ENCODE measurements around the gene DOCK2.
"Not testable (repeated sequence)": the region's sequence is repeated elsewhere in the genome, so short reads cannot be mapped to it uniquely, and the experiment has no call there.

DOCK2 gene

DNA sequence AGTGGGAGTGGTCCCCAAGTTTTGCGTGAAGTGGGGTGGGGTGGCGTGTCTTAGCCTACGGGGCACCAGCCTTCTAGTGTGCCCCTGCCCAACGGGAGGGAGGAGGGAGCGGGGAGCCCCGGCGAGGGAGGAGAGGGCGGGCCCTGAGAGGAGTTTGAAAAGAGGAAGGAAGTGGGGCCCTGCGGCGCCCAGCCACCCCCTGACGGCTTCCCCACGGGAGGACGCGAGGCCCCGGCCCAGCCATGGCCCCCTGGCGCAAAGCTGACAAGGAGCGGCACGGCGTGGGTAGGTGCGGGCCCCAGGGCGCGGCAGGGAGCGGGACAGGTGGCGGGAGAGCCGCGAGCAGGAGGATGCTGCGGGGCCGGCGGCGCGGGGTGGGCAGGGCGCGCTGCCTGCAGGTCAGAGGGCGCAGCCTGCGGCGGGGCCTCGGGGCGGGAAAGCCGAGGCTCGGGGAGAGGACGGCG, at the start of gene DOCK2:
Gene DOCK2 (plus strand): TSS at position 191 of the 464 bp plus-strand sequence. CDS start 52 bp downstream, at position 243.
- no peak for DNase-seq

DNA sequence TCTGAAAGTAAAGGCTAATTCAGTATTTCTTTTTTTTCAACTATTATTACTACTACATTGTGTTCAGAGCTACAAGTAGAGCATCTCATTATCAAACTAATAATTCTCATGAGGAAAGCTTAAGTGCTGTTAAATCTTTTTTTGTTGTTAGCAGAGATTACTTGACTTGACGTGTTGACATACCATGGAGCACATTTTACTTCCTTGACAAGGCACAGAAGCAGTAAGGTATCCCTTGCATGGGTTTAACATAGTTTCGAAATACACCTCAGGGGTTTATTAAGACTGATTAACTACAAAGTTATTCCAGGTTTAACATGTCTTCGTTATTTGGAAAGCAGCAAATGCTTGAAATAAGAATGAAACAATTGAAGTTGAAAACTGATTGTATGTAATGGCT, 46.5 kb upstream of the DOCK2 start:
- DNase-seq, result no peak

DNA sequence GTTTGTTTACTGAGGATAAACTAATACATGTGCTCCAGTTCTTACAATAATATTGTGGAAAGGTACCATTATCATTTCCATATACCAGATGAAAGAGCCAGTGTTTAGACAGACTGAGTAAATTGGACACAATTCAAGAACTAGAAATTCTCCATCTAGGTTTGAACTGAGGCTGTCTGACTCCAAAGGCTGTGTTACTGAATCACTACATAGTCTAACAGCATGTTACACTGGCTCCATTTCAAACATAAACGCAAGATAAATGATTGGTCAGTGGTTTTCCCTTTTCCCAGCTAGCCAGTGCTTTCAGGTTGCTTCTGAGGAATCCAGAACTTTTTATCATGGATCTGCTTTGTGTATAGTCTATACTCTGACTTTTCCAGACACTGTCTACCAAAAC, 45.4 kb upstream of the DOCK2 start:
- DNase-seq, result no peak

DNA sequence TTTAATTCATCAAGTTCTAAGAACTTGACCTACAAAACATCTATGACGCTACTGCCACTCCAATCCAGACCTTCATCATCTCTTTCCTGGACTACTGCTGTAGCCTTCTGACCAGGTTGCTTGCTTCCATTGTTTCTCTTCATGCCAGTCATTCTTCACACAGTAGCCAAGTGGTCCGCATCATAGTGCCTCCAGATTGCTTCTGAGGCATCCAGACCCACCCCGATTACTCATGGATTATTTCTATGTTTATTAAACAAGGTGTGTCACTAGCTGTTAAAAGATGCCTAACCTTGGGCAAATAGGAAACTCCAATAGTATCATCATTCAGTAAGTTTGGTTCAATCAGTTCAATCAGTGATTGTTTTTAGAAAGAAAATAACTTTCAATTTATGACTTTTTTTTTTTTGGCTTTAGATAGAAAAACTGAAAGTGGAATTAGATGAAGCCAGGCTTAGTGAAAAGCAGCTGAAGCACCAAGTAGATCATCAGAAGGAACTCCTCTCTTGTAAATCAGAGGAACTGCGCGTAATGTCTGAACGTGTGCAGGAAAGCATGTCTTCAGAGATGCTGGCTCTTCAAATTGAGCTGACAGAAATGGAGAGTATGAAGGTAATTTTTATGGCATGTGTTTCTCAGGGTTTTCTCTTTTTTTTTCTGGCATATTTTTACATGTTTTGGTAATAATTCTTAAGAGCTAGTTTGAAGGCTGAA, 44.0 kb upstream of the DOCK2 start:
- no peak for DNase-seq

DNA sequence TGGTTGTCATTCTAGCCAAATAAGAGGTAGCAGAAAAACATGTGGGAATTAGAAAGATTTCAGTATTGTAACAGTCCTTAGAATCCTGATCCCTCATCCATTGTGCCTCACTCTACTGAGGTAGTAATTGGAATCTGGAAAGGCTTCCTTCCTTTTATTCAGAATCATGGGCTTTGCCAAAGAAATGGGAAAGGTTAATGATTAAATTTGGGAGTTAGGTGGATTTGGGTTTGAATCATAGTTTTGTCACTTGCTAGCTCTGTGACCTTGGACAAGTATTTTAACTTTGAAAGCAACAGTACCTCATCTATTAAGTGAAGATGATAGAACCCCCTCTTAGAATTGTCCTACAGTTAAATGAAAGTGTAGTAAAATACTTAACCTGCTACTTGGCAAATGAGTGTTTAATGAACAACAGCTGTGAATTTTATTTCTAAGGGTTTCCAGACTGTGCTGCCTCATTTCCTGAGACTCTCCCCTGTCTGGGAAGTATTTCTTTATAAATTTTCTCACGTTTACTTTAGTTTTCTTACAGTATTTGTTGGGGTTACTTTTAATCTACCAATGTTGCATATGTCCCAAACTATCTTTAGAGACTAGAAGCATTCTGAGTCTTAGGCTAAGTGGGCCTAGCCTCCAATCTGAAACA, 41.8 kb upstream of the DOCK2 start:
- no peak for DNase-seq

DNA sequence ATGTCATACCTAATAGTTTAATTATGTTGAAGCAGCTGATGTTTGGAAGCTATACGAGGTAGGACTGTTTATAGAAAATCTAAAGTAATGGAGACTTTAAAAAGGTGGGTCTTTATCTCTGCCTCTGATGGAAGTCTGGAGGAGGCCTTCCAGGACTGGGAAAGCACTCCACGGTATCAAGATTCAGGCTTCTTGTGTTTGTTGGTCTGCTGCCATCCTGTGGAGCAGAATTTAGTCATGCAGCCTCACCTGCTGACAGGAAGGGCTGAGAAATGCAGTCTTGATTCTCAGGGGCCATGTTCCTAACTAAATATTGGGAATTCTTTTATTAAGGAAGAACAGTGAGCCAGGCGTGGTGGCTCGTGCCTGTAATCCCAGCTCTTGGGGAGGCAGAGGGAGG, 37.6 kb upstream of the DOCK2 start:
- no peak for DNase-seq

DNA sequence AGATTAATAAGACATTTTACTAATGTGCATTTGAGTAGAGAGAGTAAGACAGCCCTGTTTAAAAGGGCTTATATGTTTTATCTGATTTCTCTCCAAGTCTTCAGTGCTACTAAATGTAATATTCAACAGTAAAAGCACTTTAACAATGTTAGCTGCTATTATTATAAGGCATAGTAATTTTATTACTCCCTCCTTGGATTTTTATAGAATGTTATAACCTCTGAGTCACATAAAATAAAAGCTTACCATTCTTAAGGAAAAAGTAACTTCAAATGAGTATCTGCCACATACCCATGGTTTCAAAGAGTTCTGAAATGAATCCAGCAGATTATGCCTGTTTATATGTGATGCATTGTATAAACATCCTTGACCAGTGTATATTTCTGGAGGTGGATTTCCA, 34.5 kb upstream of the DOCK2 start:
- no peak for DNase-seq

DNA sequence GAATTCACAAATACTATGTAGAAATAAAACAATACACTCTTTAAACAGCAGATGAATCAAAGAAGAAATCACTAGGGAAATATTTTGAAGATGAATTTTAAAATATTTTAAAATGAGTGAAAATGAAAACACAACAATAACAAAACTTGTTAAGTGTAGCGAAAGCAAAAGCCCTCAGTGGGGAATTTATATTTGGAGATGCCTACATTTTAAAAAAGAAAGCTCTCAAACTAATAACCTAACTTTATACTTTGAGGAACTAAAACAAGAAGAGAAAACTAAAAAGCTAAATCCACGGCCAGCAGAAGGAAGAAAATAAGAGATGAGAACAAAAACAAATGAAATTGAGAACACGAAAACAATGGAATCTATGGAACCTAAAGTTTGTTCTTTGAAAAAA, 30.8 kb upstream of the DOCK2 start:
- DNase-seq, result no peak

DNA sequence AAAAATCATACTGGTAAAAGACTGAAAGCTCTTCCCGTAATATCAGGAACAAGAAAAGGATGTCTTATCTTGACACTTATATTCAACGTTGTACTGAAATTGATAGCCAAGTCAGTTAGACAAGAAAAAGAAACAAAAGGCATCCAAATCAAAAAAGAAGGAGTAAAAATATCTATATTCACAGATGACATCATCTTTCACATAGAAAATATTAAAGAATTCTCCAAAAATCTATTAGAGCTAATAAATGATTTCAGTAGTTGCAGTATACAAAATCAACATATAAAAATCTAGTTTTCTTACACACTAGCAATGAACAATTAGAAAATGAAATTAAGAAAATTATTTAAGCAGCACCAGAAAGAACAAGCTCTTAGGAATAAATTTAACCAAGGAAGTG, 29.2 kb upstream of the DOCK2 start:
- DNase-seq, result no peak

DNA sequence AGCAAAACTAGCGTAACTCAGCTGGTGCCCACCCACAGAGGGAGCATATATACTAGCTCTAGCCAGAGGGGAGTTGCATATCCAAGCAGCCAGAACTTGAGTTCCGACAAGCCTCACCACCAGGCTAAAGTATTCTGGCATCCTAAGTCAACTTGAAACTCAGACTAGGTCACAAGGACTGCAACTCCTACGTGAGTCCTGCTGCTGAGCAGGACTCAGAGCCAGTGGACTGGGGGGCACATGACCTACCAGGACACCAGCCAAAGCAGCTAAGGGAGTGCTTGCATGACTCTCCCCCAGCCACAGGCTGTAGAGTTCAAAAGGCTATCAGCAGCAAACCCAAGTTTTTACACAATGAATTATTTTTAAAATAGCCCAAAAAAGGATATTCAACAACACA, 27.4 kb upstream of the DOCK2 start:
- DNase-seq, result no peak

DNA sequence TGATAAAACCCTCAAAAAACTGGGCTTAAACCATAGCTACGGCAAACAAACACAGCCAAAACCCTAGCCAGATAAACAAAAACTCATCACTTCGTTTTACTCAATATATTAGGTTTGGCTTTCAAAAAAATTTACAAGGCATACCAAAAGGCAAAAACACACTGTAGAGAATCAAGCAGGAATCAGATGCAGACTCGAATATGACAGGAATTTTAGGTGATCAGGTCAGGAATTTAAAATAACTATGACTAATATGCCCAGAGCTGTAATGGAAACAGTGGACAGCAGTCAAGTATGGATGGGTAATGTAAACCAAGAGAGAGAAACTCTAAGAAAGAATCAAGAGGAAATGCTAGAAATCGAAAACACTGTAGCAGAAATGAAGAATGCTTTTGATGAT, 26.5 kb upstream of the DOCK2 start:
- no peak for DNase-seq

DNA sequence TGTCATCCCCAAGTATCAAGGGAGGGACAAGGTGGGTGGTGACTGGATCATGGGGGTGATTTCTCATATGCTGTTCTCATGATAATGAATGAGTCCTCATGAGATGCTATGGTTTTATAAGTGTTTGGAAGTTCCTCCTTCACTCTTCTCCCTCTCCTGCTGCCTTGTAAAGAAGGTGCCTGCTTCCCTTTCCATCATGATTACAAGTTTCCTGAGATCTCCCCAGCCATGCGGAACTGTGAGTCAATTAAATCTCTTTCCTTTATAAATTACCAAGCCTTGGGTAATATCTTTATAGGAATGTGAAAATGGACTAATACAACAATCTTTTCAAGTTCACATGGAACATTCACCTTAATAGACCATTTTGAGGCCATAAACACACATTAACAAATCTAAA, 21.5 kb upstream of the DOCK2 start:
- no peak for DNase-seq

DNA sequence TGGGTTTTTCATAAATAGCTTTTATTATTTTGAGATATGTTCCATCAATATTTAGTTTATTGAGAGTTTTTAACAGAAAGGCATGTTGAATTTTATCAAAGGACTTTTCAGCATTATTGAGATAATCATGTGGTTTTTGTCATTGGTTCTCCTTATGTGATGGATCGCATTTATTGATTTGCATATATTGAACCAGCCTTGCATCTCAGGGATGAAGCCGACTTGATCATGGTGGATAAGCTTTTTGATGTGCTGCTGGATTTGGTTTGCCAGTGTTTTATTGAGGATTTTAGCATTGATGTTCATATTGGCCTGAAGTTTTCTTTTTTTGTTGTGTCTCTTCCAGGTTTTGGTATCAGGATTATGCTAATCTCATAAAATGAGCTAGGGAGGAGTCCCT, 12.8 kb upstream of the DOCK2 start:
- not testable (repeated sequence) for DNase-seq

DNA sequence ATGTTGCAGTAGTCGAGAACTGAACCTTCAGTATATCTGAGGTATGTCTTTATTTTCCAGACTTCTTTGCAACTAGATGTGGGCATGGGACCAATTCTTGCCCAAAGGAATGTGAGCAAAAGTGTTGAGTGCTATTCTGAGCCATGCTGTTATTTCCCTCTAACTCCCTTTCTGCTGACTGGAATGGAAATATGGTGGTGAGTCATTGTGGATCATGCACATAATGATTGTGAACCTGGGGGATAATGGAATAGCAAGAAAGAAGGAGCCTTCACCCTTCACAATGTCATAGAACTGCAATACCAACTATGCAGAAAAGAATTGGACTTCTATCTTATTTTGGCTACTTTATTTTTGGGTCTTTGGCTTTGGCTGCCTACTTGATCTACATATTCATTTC, 10.3 kb upstream of the DOCK2 start:
- DNase-seq, result no peak

DNA sequence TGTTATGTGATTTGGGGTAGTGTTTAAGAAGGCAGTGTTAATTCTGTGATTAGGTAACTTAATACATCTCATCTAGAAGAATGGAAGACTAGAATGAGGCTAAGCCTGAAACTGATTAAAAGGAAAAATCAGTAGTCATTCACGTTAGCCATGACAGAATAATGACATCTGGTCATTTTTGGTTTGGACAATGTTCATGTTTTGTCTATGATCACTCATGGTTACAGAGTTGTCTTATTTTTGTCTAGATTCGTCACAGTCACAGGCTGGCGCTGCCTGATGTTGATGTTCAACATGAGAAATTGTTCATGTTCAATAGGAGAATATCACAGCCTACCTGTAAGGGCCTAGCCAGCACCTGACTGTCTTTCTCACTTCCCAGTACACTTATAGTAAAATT, 9.5 kb upstream of the DOCK2 start:
- no peak for DNase-seq

DNA sequence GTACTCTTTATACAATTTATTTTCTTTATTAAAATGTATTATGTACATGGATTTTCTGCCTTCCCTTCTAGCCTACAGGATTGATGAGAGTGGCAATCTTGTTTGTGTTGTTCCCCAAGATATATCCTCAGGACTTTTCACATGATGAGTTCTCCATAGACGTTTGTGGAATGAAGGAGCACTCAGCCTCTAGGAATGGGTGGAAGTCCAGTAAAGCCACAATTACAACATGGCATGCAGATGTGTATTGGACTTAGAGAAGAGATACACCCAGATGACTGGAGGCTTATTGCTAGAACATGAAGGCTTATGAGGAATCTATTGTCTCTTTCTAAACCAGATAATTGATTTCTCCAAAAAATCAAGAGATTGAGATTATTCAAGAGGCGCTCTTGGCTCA, 8.2 kb upstream of the DOCK2 start:
- DNase-seq, result no peak

DNA sequence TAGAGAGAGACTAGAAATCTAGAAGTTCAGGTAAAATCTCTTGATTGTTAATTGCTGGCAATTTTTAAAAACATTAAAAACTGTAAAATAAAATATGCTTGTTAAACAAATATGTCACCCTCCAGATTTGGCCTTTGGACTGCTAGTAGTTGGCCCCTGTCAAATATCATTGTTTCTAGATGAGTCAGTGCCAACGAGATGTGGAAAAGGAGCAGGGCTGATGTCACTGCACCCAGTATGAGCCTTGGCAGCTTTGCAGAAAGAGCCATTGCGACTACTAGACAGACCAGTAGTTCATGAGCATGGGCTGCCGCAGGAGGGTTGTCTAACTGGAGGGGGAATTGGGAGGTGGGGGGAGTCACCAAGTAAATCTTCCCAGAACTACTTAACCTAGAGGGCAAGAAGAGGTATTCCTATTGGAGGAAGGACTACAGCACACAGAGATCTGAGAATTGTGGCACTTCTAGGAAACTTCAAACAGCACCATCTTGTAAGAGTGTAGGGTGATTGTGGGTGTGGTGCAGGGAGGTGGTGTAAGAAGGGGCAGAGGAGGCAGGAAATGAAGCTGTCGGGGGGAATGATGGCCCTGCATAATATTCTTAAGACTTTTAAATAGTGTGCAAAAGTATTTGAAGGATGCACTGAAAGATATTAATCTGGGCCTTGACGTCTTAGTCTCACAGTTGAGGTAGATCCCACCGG, 7.1 kb upstream of the DOCK2 start:
- no peak for DNase-seq

DNA sequence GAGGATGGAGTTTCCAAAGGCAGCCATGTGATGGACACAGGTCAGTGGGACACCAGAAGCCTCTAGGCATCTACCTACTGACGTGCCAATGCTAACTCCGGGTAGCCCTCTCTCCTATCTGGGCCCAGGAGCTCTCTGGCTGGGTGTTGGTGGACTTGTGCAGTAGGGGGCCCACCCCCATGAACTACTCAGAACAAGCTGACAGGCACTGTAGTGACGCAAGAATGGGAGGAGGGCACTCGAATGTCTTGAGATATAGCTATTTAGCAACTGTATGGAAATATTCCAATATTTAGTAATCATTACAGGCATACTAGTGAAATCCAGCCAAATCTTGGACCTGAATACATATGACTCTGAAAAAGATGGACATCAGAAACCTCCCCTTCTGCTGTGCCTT, 5.7 kb upstream of the DOCK2 start:
- no peak for DNase-seq

DNA sequence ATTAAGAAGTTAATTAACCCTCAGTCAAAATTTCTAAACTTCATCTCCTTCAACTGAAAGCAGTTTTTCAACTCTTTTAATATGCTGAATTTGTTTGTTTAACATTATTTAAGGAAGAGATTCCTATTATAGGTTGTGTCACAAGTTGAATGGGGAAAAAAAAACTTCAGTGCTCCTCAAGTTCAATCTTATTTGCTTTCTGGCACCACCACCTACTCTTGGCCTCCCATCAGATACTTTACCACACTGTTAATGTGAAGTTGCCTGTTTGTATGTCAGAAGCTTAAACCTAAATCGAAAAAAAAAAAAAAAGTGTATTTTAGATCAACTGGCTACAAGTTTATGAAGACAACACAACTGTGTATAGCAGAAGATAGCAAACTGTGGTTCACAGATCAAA, 4.1 kb upstream of the DOCK2 start:
- no peak for DNase-seq

DNA sequence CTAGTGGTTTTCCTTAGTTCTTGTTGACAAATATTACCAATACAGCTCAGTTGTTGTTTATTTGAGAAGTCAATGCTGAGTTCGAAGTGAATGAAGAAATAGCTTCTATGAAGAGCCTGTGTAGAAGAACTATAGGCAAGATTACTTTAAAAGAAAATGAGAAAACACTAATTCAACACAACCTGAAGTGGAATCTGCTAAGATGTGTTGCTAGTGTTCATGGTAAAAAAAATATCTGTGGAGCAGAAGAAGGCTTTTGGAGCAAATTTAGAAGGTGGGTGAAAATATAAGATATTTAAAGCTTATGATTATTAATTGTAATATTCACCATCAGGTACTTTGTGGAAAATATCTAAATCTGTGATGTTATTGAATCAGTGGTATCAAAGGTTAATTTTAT, 2.5 kb upstream of the DOCK2 start:
- DNase-seq, result no peak

DNA sequence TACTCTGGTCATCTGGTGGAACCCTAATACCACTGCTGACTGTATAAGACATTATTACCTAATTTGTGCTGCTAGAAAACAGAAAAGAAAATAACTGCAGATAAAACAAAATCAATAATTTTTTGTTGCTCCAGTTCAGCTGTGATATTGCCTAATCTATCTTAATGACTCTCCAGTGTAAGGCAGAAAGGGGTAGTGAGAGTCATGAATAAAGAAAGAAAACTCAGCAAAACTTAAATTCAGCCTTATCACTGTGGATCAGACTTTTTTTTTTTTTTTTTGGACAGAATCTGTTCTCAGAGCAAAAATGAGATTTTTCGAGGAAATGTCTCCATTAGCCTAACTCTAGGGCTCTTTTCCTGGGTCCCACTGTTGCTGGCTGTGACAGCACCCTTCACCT, 1.1 kb upstream of the DOCK2 start:
- no peak for DNase-seq

DNA sequence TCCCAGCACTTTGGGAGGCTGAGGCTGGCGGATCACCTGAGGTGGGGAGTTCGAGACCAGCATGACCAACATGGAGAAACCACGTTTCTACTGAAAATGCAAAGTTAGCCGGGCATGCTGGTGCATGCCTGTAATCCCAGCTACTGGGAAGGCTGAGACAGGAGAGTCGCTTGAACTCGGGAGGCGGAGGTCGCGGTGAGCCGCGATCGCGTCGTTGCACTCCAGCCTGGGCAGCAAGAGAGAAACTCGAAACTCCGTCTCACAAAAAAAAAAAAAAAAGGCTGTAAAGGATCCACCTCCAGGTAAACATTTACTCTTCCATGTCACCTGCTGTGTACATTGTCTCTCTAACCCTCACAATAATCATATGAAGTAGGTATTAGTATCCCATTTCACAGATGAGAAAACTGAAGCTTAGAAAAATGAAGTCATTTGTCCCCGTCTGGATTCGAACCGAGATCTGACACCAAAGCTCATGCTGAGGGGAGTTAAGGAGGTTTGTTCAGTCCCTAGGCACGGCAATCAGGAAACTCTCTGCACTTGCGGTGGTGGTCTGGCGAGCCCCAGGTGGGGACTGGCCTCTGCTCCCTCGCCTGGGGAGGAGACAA, 494 bp upstream of the DOCK2 start:
- DNase-seq, result no peak

DNA sequence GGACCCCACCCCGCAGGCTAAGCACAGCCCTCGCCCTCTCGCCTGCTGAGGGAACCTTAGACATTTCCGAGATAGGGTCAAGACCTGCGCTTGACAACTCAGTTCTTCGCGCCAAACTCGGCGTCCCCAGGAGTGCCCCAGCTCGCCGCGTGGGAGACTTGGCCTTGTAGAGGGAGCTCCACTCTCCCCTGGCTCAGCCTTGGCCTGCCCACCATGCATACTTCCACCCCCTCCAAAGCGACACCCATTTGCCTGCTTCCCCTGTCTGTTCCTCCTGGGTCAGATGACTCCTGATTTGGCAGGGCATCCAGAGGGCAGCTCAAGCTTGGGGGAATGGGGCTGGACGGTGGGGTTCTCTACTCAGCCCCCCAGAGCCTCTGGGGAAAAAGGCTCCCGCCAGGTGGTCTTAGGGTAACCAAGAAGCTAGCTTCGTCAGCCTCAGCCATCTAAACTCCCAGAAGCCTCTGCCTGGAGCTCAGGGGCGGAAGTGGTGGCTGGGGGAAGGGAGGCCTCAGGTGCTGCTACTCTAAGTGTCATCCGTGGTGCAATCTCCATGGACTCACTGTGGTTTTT, 560 bp downstream of the DOCK2 start:
- no peak for DNase-seq
